Calu3 (cell line): ENCODE results near the gene RSPH1. TPM values are rescaled to one million over a fixed set of nuclear protein-coding genes. Genes with fewer than 3 reads are reported as not detected.

Source experiments
- BruUV-seq: library from RNA; stranded (reverse); fragments of 400-500 nt; replicated peaks from 2 replicates; lab custom pipeline; 2021; lab: Mats Ljungman, UMichigan
- CTCF ChIA-PET: fragments of 300-600 bp; sonication (Branson Sonifier 250); formaldehyde crosslinking; loops from one replicate; lab custom pipeline; 2022; ENCODE audit warnings: antibody characterized with exemption; lab: Charles Lee
- DNase-seq: peaks from one replicate; pipeline ENCODE4 v3.0.0; 2022
- H3K27ac Mint-ChIP-seq: one replicate; pipeline ENCODE4 v1.8.0; 2022; ENCODE audit warnings: mixed read lengths; ENCODE audit not compliant: unreplicated experiment
- H3K27me3 Mint-ChIP-seq: one replicate; pipeline ENCODE4 v1.8.0; 2022; ENCODE audit warnings: mixed read lengths; ENCODE audit not compliant: unreplicated experiment
- H3K36me3 Mint-ChIP-seq: one replicate; pipeline ENCODE4 v1.8.0; 2022; ENCODE audit warnings: mild to moderate bottlenecking, moderate library complexity, mixed read lengths; ENCODE audit not compliant: insufficient read depth, unreplicated experiment
- H3K4me1 Mint-ChIP-seq: one replicate; pipeline ENCODE4 v1.8.0; 2022; ENCODE audit warnings: mild to moderate bottlenecking, low read depth, mixed read lengths; ENCODE audit not compliant: unreplicated experiment
- H3K4me3 Mint-ChIP-seq: one replicate; pipeline ENCODE4 v1.8.0; 2022; ENCODE audit warnings: mild to moderate bottlenecking, low read depth, moderate library complexity, mixed read lengths; ENCODE audit not compliant: unreplicated experiment
- H3K9me3 Mint-ChIP-seq: one replicate; pipeline ENCODE4 v1.8.0; 2022; ENCODE audit warnings: low read depth, mixed read lengths; ENCODE audit not compliant: unreplicated experiment
- intact Hi-C: fragments of 100-400 bp; cut with micrococcal nuclease; formaldehyde crosslinking; loops from one replicate; pipeline ENCODE4 v1.10.0; 2022; ENCODE audit not compliant: unreplicated experiment
- total RNA-seq: library from RNA; stranded (reverse); gene quantifications from 2 replicates; pipeline ENCODE4 v1.2.3, GENCODE V29; 2022
- TF ChIP-seq, protein P1 (sequence below): fragments of 200-600 bp; IDR thresholded peaks from one replicate; pipeline ENCODE4 v1.8.0; 2022; ENCODE audit warnings: antibody characterized with exemption; ENCODE audit not compliant: unreplicated experiment

Gene RSPH1
- total RNA-seq, 1 experiment from 2014 or later: 2.2 TPM

DNA sequence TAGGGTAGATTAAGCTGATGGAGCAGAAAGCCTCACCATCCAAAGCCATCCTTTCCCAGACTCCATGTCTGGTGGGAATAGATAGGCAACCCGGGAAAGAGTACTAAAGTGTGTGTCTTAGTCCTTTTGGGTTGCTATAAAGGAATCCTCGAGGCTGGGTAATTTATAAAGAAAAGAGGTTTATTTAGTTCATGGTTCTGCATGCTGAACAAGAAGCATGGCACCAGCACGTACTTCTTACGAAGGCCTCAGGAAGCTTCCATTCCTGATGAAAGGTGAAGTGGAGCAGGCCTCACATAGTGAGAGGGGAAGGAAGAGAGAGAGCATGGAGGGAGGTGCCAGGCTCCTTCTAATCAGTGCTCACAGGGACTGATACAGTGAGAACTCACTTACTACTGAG, 11.4 kb upstream of the RSPH1 start:
- Mint-ChIP-seq H3K27me3 (no peaks in the 10 kb centered on the region), H3K4me3 (no peak overlapping the region), H3K4me1 (peaks cover 6% of the 10 kb centered on the region), H3K9me3 (no peaks in the 10 kb centered on the region), H3K36me3 (no peaks in the 10 kb centered on the region), H3K27ac (no peak overlapping the region)
- no peak for DNase-seq
- CTCF ChIA-PET: no interaction called here
- TF ChIP-seq, protein P1, sequence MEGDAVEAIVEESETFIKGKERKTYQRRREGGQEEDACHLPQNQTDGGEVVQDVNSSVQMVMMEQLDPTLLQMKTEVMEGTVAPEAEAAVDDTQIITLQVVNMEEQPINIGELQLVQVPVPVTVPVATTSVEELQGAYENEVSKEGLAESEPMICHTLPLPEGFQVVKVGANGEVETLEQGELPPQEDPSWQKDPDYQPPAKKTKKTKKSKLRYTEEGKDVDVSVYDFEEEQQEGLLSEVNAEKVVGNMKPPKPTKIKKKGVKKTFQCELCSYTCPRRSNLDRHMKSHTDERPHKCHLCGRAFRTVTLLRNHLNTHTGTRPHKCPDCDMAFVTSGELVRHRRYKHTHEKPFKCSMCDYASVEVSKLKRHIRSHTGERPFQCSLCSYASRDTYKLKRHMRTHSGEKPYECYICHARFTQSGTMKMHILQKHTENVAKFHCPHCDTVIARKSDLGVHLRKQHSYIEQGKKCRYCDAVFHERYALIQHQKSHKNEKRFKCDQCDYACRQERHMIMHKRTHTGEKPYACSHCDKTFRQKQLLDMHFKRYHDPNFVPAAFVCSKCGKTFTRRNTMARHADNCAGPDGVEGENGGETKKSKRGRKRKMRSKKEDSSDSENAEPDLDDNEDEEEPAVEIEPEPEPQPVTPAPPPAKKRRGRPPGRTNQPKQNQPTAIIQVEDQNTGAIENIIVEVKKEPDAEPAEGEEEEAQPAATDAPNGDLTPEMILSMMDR: no peak
- BruUV-seq: no TSS peak
- intact Hi-C loops: no loop called here

DNA sequence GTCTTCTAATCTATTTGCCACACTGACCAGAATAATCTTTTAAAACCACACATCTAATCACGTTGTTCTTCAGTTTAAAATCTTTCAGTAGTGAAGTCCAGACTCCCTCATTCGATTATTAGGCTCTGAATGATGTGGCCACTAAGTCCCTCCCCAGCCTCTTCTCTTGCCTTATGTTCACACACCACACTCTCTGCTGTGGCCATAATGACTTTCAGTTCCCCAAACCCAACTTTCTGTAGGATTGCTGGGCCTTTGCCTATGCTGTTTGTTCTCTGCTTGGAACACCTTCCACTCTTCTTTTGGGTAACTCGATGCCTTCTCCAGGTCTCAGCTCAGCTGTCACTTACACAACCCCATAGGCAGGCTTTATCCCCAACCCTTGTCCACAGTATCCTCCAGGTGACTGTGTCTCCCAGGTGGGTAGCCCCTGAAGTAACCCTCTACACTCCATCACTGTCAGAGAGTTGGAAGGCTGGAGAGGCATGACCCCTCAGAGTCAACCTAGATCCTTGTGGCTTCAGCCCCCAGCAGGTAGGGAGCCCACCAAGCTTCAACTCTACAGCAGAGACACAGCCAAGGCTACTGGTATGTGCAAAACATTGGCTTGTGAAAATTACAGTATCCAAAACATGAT, 9.2 kb upstream of the RSPH1 start:
- Mint-ChIP-seq H3K9me3 (no peaks in the 10 kb centered on the region), H3K27ac (no peak overlapping the region), H3K4me3 (no peak overlapping the region), H3K4me1 (peaks cover 15% of the 10 kb centered on the region), H3K36me3 (no peaks in the 10 kb centered on the region), H3K27me3 (no peaks in the 10 kb centered on the region)
- TF ChIP-seq, protein P1: no peak
- CTCF ChIA-PET: no interaction called here
- intact Hi-C loops: no loop called here
- DNase-seq: no peak
- BruUV-seq: no TSS peak

DNA sequence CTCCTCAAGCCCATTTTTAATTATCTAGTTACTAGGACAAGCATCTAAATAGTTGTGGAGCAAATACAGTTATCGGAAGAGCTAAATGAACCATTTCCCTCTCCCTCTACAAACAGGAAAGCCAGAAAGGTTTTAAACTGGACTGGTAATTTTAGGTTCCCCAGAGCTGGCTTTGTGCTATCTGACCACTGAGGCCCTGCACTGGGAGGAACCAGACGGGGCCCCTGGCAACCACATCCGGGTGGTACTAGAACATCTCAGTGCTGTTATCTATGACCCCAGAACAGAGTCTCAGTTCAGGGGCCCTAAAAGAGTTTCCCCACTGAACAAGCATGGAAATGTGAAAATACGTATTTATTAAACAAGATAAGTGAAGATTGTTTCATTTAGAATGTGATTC, 7.7 kb upstream of the RSPH1 start:
- Mint-ChIP-seq H3K4me3 (no peak overlapping the region), H3K27ac (no peak overlapping the region), H3K36me3 (no peaks in the 10 kb centered on the region), H3K4me1 (peaks cover 11% of the 10 kb centered on the region), H3K27me3 (no peaks in the 10 kb centered on the region), H3K9me3 (no peaks in the 10 kb centered on the region)
- no peak for DNase-seq
- BruUV-seq: no TSS peak
- intact Hi-C loops: no loop called here
- CTCF ChIA-PET: no interaction called here
- TF ChIP-seq, protein P1: no peak

DNA sequence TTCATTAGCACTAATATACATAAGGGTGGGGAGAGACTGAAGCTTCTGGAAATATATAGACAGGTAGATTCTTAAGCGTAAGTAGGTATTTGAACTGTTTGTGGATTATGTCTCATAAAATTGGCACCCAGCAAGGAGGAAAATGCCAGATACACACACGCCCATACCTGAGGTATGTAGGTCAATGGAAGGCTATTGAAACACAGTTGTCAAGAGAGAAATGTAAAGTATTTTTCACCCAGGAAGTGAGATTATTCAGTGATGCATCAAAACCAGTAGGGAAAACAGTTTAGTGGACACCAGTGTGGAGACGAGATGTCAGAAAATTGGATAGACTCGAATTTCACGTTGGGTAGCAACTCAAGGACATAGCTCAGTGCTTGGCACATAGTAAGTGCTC, 4.7 kb upstream of the RSPH1 start:
- intact Hi-C loops: no loop called here
- DNase-seq: no peak
- no peaks in the 10 kb centered on the region for H3K27me3 Mint-ChIP-seq
- TF ChIP-seq, protein P1: no peak
- no TSS peak for BruUV-seq
- H3K36me3 Mint-ChIP-seq: peaks cover 14% of the 10 kb centered on the region
- H3K9me3 Mint-ChIP-seq: no peaks in the 10 kb centered on the region
- CTCF ChIA-PET: no interaction called here
- peaks cover 18% of the 10 kb centered on the region for H3K4me1 Mint-ChIP-seq
- peak overlapping the region; percentile 34 for H3K27ac Mint-ChIP-seq
- no peak overlapping the region for H3K4me3 Mint-ChIP-seq
